HG02973 (cell line): Measurements from ENCODE around the gene EDA.

Source experiments
- ATAC-seq: cut with Tn5 transposase; IDR thresholded peaks from one replicate; pipeline ENCODE4 v1.9.1; 2021; ENCODE audit warnings: moderate library complexity; ENCODE audit not compliant: unreplicated experiment

Gene EDA

DNA sequence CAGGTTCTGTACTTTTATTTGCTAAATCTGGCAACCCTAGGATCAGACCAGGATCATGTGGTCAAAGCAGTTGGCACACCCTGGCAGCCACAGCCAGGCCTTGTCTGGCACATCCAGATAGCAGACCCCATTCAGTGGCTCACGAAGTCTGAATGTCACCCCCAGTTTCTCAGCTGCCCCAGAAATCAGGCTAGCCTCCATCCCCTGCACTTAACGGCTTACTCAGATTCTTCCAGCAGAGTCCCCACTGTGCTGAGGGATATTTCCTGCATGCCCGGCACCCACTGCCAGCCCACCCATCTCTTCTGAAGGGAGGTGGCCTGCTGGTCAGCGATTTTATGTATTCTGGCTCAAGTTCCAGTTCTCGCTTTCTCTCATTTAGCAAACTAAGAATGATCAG is 438.5 kb downstream of the EDA start:
- no peak for ATAC-seq

DNA sequence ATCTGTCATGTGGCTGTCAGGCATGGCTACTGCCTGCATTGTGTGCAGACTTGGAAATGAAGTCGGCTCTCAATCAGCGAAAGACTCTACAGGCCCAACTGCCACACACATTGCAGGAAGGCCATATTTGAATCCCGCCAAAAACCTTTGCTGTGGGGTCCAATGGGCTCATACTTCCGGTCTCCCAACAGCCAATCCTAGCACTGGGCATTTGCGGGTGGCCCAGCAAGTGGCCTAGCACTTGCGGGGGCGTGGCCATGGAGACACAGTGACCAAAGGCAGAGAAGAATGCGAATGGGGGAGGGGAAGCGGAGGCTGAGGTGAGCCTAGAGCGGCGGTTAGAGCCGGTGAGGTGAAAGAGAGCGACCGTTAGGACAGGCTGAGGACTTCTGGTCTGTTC is 446.2 kb downstream of the EDA start, which contains the start of gene OTUD6A:
TSS of gene OTUD6A (plus strand) at position 382 of the 400 bp plus-strand sequence. CDS start 68 bp downstream, outside the sequence.
- ATAC-seq: no peak

DNA sequence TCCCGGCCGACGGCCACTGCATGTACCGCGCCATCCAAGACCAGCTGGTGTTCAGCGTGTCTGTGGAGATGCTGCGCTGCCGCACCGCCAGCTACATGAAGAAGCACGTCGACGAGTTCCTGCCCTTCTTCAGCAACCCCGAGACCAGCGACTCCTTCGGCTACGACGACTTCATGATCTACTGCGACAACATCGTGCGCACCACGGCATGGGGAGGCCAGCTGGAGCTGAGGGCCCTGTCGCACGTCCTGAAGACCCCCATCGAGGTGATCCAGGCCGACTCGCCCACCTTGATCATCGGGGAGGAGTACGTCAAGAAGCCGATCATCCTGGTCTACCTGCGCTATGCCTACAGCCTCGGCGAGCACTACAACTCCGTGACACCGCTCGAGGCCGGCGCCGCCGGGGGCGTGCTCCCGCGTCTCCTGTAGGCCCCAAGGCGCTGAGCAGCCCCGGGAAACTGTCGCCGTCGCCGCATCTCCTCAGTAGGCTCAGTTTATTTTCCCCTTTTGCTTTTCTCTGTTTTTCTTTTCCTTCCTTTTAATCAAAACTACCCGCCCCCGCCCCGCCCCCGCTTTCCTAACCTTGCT is 447.1 kb downstream of the EDA start:
- no peak for ATAC-seq

DNA sequence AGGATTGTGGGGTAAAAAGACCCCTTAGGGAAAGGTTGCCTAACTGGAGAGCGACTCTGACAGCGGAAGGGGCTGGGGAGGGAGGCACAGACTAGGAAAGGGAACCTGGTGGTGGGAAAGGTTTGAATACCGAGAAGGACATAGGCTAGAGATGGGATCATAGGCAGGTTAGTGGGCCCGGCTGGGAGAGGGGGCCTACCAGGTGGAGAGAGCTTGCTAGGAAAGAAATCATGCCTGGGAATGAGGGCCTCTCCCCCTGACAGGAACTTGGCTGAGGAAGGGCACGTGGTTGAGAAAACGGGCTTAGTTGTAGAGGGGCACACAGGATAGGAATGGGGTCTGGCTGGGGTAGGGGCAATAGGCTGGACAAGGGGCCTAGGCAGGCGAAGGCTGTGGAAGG is 450.7 kb downstream of the EDA start:
- ATAC-seq: no peak

GRCh38 chrX:70079297-70079696 is 463.4 kb downstream of the EDA start:
- no peak for ATAC-seq

DNA sequence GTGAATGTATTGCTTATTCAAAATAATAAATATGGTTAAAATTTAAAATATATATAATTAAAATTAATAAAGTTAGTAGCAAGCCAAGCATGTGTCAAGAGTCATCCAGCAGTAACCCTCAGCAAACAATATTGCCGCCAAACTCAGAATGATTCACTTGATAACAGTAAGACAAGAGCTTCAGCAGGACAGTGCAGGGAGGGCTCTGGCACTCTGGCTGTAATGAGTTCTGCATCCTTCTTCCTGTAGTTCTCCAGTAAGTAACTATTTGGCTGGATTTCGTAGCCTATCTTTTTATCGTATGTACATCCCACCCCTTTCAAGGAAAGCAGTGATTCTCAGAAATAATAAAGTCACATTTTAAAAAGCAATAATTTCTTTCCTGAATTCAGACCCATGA is 464.0 kb downstream of the EDA start:
- ATAC-seq: no peak

DNA sequence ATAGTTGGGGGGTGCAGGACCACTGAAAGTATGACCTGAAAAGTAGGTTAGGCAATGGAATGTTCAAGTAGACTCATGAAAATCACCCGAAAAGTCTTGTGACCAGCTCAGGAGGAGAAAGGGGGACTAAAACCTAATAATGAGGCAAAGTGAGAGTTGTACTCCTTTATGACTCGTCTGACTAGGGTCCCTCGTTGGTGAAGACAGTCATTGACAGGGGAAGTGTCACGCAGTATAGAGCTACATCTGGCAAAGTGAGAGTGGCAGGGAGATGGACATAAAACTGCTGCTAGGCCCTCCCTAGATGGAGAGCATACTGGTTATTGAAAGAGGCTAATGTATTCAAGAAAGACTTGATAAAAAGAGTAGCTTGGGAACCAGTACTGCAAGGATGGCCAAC is 466.8 kb downstream of the EDA start:
- ATAC-seq: no peak

DNA sequence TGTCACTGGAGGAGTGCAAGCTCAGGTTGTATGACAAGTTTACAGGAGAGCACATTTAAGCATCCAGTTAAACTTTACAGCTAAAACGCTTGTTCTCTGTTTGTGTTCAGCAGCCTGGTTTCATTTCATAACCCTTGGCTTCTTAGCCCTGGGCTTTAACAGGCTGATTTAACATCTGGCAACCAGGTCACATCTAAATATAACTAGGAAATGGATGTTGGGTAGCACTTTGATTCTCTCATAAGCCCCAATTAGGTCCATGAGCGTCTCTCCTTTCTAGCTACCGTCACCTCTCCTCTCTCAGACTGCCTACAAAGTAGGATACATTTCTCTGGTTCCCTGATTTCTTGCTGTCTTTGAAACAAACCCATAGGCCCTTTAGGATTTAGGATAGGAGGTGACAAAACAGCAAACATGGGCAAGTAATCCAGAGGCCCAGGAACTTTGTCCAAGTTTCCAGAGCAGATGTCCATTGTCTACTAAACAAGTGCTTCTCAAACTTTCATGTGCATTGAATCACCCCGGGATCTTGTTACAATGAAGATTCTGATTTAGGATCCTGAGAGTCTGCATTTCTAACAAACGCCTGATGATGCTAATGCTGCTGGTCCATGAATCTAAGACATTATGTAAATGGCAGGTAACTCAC is 468.8 kb downstream of the EDA start:
- ATAC-seq: no peak

- no peak for ATAC-seq
Observed at GRCh38 chrX:70087857-70088630, 472.1 kb downstream of the EDA start.

GRCh38 chrX:70088751-70089150 is 472.8 kb downstream of the EDA start:
- no peak for ATAC-seq
